GM06990 (cell line): ENCODE results near the gene SLC12A1.

Experiments used
- DNase-seq: peaks from one replicate; pipeline ENCODE4 v3.0.0-alpha.2; 2011; ENCODE audit not compliant: insufficient read length; ENCODE audit errors: extremely low read depth
- H3K27me3 ChIP-seq: replicated peaks from 2 replicates; pipeline ENCODE4 v1.6.0; 2011; ENCODE audit warnings: low read length; ENCODE audit not compliant: control insufficient read depth, insufficient read depth
- H3K36me3 ChIP-seq: 2 replicates; pipeline ENCODE4 v1.5.1; 2011; ENCODE audit warnings: low read length; ENCODE audit not compliant: control insufficient read depth, insufficient read depth
- H3K4me3 ChIP-seq: replicated peaks from 2 replicates; pipeline ENCODE4 v1.5.1; 2011; ENCODE audit warnings: low read depth, mild to moderate bottlenecking, control low read depth, low read length
- CTCF ChIP-seq: IDR thresholded peaks from 2 replicates; pipeline ENCODE4 v1.5.1; 2011; ENCODE audit warnings: low read length, control low read depth, mild to moderate bottlenecking, inconsistent platforms; ENCODE audit not compliant: insufficient read depth, poor library complexity, severe bottlenecking

SLC12A1 gene

GRCh38 chr15:48177383-48177765 is 28.7 kb upstream of the SLC12A1 start:
- no peaks in the 10 kb centered on the region for H3K27me3 ChIP-seq
- DNase-seq, result no peak
- no peak for TF ChIP-seq CTCF
- peak overlapping the region; percentile 76 for H3K4me3 ChIP-seq
- H3K36me3 ChIP-seq, result no peaks in the 10 kb centered on the region

- no peaks in the 10 kb centered on the region for H3K36me3 ChIP-seq
- H3K27me3 ChIP-seq, result no peaks in the 10 kb centered on the region
- DNase-seq, result peak; percentile 69
- TF ChIP-seq CTCF, result no peak
- H3K4me3 ChIP-seq, result peak within 1 kb of the TSS; percentile 76
Measured at GRCh38 chr15:48177766-48178647, 28.1 kb upstream of the SLC12A1 start, which contains the start of gene MYEF2. Gene MYEF2 (minus strand): TSS chr15:48178295. CDS start chr15:48178237, 58 bp downstream.

GRCh38 chr15:48178648-48178931 is 27.5 kb upstream of the SLC12A1 start:
- no peak for TF ChIP-seq CTCF
- no peaks in the 10 kb centered on the region for H3K36me3 ChIP-seq
- no peak for DNase-seq
- no peaks in the 10 kb centered on the region for H3K27me3 ChIP-seq
- H3K4me3 ChIP-seq, result peak overlapping the region; percentile 76

- no peak for DNase-seq
- no peak for TF ChIP-seq CTCF
- Histone ChIP-seq H3K36me3 (no peaks in the 10 kb centered on the region), H3K27me3 (no peaks in the 10 kb centered on the region), H3K4me3 (no peak overlapping the region)
Measured at GRCh38 chr15:48182749-48183148, 23.4 kb upstream of the SLC12A1 start.

GRCh38 chr15:48185529-48185928 is 20.6 kb upstream of the SLC12A1 start:
- TF ChIP-seq CTCF, result no peak
- H3K4me3 ChIP-seq, result no peak overlapping the region
- H3K27me3 ChIP-seq, result no peaks in the 10 kb centered on the region
- no peaks in the 10 kb centered on the region for H3K36me3 ChIP-seq
- no peak for DNase-seq
